Caco-2 (cell line): ENCODE measurements around the gene SERPINB5. TPM values are rescaled to one million over a fixed set of nuclear protein-coding genes. Genes with fewer than 3 reads are reported as not detected.

Experiments
- BruUV-seq: library from RNA; stranded (reverse); fragments of 400-500 nt; replicated peaks from 2 replicates; lab custom pipeline; 2021; lab: Mats Ljungman, UMichigan
- CTCF ChIA-PET: fragments of 300-600 bp; sonication (Branson Sonifier 250); formaldehyde crosslinking; loops from one replicate; lab custom pipeline; 2022; ENCODE audit warnings: antibody characterized with exemption; lab: Charles Lee
- POLR2A ChIA-PET: fragments of 300-600 bp; sonication (Branson Sonifier 250); formaldehyde crosslinking; loops from one replicate; lab custom pipeline; 2022; ENCODE audit warnings: antibody characterized with exemption; lab: Charles Lee
- DNase-seq, 2 experiments: peaks; one replicate each; pipeline versions ENCODE4 v3.0.0 to v3.0.0-alpha.2; 2020 to 2022
- H3K27me3 ChIP-seq: replicated peaks from 2 replicates; pipeline ENCODE4 v1.6.0; 2011; ENCODE audit warnings: low read length; ENCODE audit not compliant: control insufficient read depth, insufficient read depth
- H3K36me3 ChIP-seq: 2 replicates; pipeline ENCODE4 v1.5.1; 2011; ENCODE audit warnings: low read length; ENCODE audit not compliant: control insufficient read depth, insufficient read depth
- H3K4me1 ChIP-seq: fragments of 250-450 bp; sonication (Bioruptor Pico); 2 replicates; pipeline ENCODE4 v1.5.1; 2020; ENCODE audit warnings: mild to moderate bottlenecking
- H3K4me3 ChIP-seq: 2 replicates; pipeline ENCODE4 v1.5.1; 2011; ENCODE audit warnings: low read depth, mild to moderate bottlenecking, control low read depth, low read length
- H3K9me3 ChIP-seq: fragments of 250-450 bp; sonication (Bioruptor Pico); 2 replicates; pipeline ENCODE4 v1.5.1; 2020; ENCODE audit warnings: mild to moderate bottlenecking, moderate library complexity
- H3K27ac Mint-ChIP-seq: one replicate; pipeline ENCODE4 v1.8.0; 2022; ENCODE audit warnings: mixed read lengths; ENCODE audit not compliant: unreplicated experiment
- H3K27me3 Mint-ChIP-seq: one replicate; pipeline ENCODE4 v1.8.0; 2022; ENCODE audit warnings: mixed read lengths; ENCODE audit not compliant: insufficient read depth, unreplicated experiment
- H3K36me3 Mint-ChIP-seq: one replicate; pipeline ENCODE4 v1.8.0; 2022; ENCODE audit warnings: mild to moderate bottlenecking, mixed read lengths; ENCODE audit not compliant: insufficient read depth, unreplicated experiment
- H3K4me1 Mint-ChIP-seq: one replicate; pipeline ENCODE4 v1.8.0; 2022; ENCODE audit warnings: low read depth, mixed read lengths; ENCODE audit not compliant: unreplicated experiment
- H3K4me3 Mint-ChIP-seq: one replicate; pipeline ENCODE4 v1.8.0; 2022; ENCODE audit warnings: mild to moderate bottlenecking, moderate library complexity, mixed read lengths; ENCODE audit not compliant: unreplicated experiment
- H3K9me3 Mint-ChIP-seq: one replicate; pipeline ENCODE4 v1.8.0; 2022; ENCODE audit warnings: mixed read lengths; ENCODE audit not compliant: unreplicated experiment
- CTCF ChIP-seq, 2 experiments: fragments of 200-600 bp in 1 of 2; IDR thresholded peaks; 1 replicate in 1 of 2; 2 replicates in 1 of 2; pipeline versions ENCODE4 v1.5.1 to v1.8.0; 2011 to 2022; ENCODE audit warnings: antibody characterized with exemption in 1 of 2, control low read depth in 1 of 2, inconsistent platforms in 1 of 2, low read depth in 1 of 2, low read length in 1 of 2, mild to moderate bottlenecking in 1 of 2, moderate library complexity in 1 of 2; ENCODE audit not compliant: insufficient read depth in 1 of 2, severe bottlenecking in 1 of 2, unreplicated experiment in 1 of 2
- intact Hi-C: fragments of 100-400 bp; cut with micrococcal nuclease; formaldehyde crosslinking; loops from one replicate; pipeline ENCODE4 v1.10.0; 2022; ENCODE audit not compliant: unreplicated experiment
- total RNA-seq: library from RNA; stranded (reverse); gene quantifications from 2 replicates; pipeline ENCODE4 v1.2.3, GENCODE V29; 2022

SERPINB5 gene
- total RNA-seq, 1 experiment from 2014 or later = not detected

- Histone ChIP-seq H3K4me3 (no peak overlapping the region), H3K4me1 (no peaks in the 10 kb centered on the region), H3K27me3 (no peaks in the 10 kb centered on the region), H3K9me3 (no peaks in the 10 kb centered on the region), H3K36me3 (no peaks in the 10 kb centered on the region)
- POLR2A ChIA-PET = no interaction called here
- no peak overlapping the region for H3K4me3 Mint-ChIP-seq
- TF ChIP-seq CTCF (IDR thresholded peaks at IDR 0.05; ENCODE audit: insufficient read depth in 1 of 2, low read depth in 1 of 2, low read length in 1 of 2, severe bottlenecking in 1 of 2, unreplicated experiment in 1 of 2) = no peak
- BruUV-seq = no TSS peak
- no peak overlapping the region for H3K27ac Mint-ChIP-seq
- intact Hi-C loops = no loop called here
- no peaks in the 10 kb centered on the region for H3K27me3 Mint-ChIP-seq
- no peaks in the 10 kb centered on the region for H3K9me3 Mint-ChIP-seq
- H3K4me1 Mint-ChIP-seq = peaks cover 6% of the 10 kb centered on the region
- CTCF ChIA-PET = no interaction called here
- H3K36me3 Mint-ChIP-seq = no peaks in the 10 kb centered on the region
- no peak for DNase-seq
Observed at GRCh38 chr18:63470751-63471150, 6.0 kb upstream of the SERPINB5 start.

GRCh38 chr18:63472380-63472779 is 4.4 kb upstream of the SERPINB5 start:
- Histone ChIP-seq H3K4me3 (no peak overlapping the region), H3K36me3 (no peaks in the 10 kb centered on the region), H3K27me3 (no peaks in the 10 kb centered on the region), H3K4me1 (no peaks in the 10 kb centered on the region), H3K9me3 (no peaks in the 10 kb centered on the region)
- Mint-ChIP-seq H3K36me3 (no peaks in the 10 kb centered on the region), H3K27me3 (no peaks in the 10 kb centered on the region), H3K4me1 (peaks cover 6% of the 10 kb centered on the region), H3K27ac (no peak overlapping the region), H3K9me3 (no peaks in the 10 kb centered on the region), H3K4me3 (no peak overlapping the region)
- intact Hi-C loops = no loop called here
- POLR2A ChIA-PET = no interaction called here
- no TSS peak for BruUV-seq
- no peak for DNase-seq
- TF ChIP-seq CTCF (IDR thresholded peaks at IDR 0.05; ENCODE audit: insufficient read depth in 1 of 2, low read depth in 1 of 2, low read length in 1 of 2, severe bottlenecking in 1 of 2, unreplicated experiment in 1 of 2) = no peak
- CTCF ChIA-PET = no interaction called here

GRCh38 chr18:63477200-63477599 is 442 bp downstream of the SERPINB5 start:
- no TSS peak for BruUV-seq

More at GRCh38 chr18:63477200-63477599, 442 bp downstream of the SERPINB5 start:
- POLR2A ChIA-PET = no interaction called here
- Histone ChIP-seq H3K4me1 (no peaks in the 10 kb centered on the region), H3K36me3 (no peaks in the 10 kb centered on the region), H3K27me3 (no peaks in the 10 kb centered on the region), H3K9me3 (no peaks in the 10 kb centered on the region), H3K4me3 (no peak overlapping the region)
- Mint-ChIP-seq H3K27ac (no peak overlapping the region), H3K27me3 (no peaks in the 10 kb centered on the region), H3K9me3 (no peaks in the 10 kb centered on the region), H3K36me3 (no peaks in the 10 kb centered on the region), H3K4me3 (no peak overlapping the region), H3K4me1 (peaks cover 4% of the 10 kb centered on the region)
- CTCF ChIA-PET = no interaction called here
- TF ChIP-seq CTCF (IDR thresholded peaks at IDR 0.05; ENCODE audit: insufficient read depth in 1 of 2, low read depth in 1 of 2, low read length in 1 of 2, severe bottlenecking in 1 of 2, unreplicated experiment in 1 of 2) = no peak
- intact Hi-C loops = no loop called here
- DNase-seq = no peak
